GM12878 (cell line): ENCODE measurements around the gene FXYD4. TPM values are rescaled to one million over a fixed set of nuclear protein-coding genes. Genes with fewer than 3 reads are reported as not detected.

Experiments
- ATAC-seq: fragments of 200-7000 bp; cut with Tn5 transposase; 3 replicates; pipeline ENCODE4 v1.9.1; 2020; ENCODE audit warnings: mild to moderate bottlenecking, moderate library complexity
- BruUV-seq: library from RNA; stranded (reverse); fragments of 400-500 nt; replicated peaks from 2 replicates; lab custom pipeline; 2021; lab: Mats Ljungman, UMichigan
- CTCF ChIA-PET: fragments of 300-600 bp; sonication (Branson Sonifier 250); formaldehyde crosslinking; extraction: SDS; loops from one replicate; lab custom pipeline; 2021; ENCODE audit warnings: inconsistent platforms; lab: Yijun Ruan, JAX
- POLR2A ChIA-PET: fragments of 350-600 bp; formaldehyde crosslinking; extraction: SDS; loops from one replicate; lab custom pipeline; 2021; ENCODE audit warnings: inconsistent platforms; lab: Charles Lee
- RAD21 ChIA-PET: fragments of 300-600 bp; sonication (Branson Sonifier 250); formaldehyde crosslinking; loops from one replicate; lab custom pipeline; 2023; ENCODE audit warnings: antibody characterized with exemption; ENCODE audit not compliant: unreplicated experiment; lab: Charles Lee
- SMC1A ChIA-PET: fragments of 300-600 bp; sonication (Branson Sonifier 250); formaldehyde crosslinking; loops from one replicate; lab custom pipeline; 2023; ENCODE audit not compliant: unreplicated experiment, uncharacterized antibody; lab: Charles Lee
- DNase-seq: peaks from one replicate; pipeline ENCODE4 v3.0.0-alpha.2; 2011; ENCODE audit warnings: low read depth, low spot score
- FAIRE-seq: peaks from 3 replicates; lab custom pipeline; 2011; peaks lifted over from hg19 to GRCh38; lab: Jason Lieb, UNC
- H2AFZ ChIP-seq: 2 replicates; pipeline ENCODE4 v1.6.0; 2011; ENCODE audit warnings: low read depth, low read length, control low read depth; ENCODE audit not compliant: control insufficient read depth
- H3K27ac ChIP-seq: 2 replicates; pipeline ENCODE4 v1.5.1; 2011; ENCODE audit warnings: control low read depth; ENCODE audit not compliant: control insufficient read depth, insufficient read depth
- H3K27me3 ChIP-seq, 2 experiments: replicated peaks in 1 of 2; 2 replicates each; pipeline versions ENCODE4 v1.6.0 to v1.6.1; 2011; ENCODE audit warnings: low read length in 1 of 2; ENCODE audit not compliant: control insufficient read depth in 2 of 2, insufficient read depth in 2 of 2
- H3K36me3 ChIP-seq, 2 experiments: 2 replicates each; pipeline ENCODE4 v1.5.1; 2011; ENCODE audit warnings: low read length in 1 of 2; ENCODE audit not compliant: control insufficient read depth in 2 of 2, insufficient read depth in 2 of 2
- H3K4me1 ChIP-seq: 2 replicates; pipeline ENCODE4 v1.6.1; 2011; ENCODE audit warnings: mild to moderate bottlenecking, low read length, moderate library complexity, mixed read lengths; ENCODE audit not compliant: control insufficient read depth, insufficient read depth
- H3K4me2 ChIP-seq: 2 replicates; pipeline ENCODE4 v1.6.0; 2011; ENCODE audit warnings: control low read depth; ENCODE audit not compliant: control insufficient read depth, insufficient read depth
- H3K4me3 ChIP-seq: fragments of 200-600 bp; sonication (generic); 2 replicates; pipeline ENCODE4 v1.5.1; 2016
- H3K79me2 ChIP-seq: 2 replicates; pipeline ENCODE4 v1.6.0; 2011; ENCODE audit warnings: low read length; ENCODE audit not compliant: control insufficient read depth, insufficient read depth
- H3K9ac ChIP-seq: 2 replicates; pipeline ENCODE4 v1.8.0; 2011; ENCODE audit warnings: low read length, control low read depth, mixed read lengths; ENCODE audit not compliant: control insufficient read depth, insufficient read depth
- H3K9me3 ChIP-seq: replicated peaks from 3 replicates; pipeline ENCODE4 v1.5.1; 2011; ENCODE audit warnings: mild to moderate bottlenecking, low read length; ENCODE audit not compliant: control insufficient read depth, insufficient read depth
- H4K20me1 ChIP-seq: 2 replicates; pipeline ENCODE4 v1.6.0; 2011; ENCODE audit not compliant: control insufficient read depth, insufficient read depth
- GATAD2B ChIP-seq: fragments of 450-650 bp; conservative IDR thresholded peaks from 2 replicates; pipeline ENCODE4 v1.6.1; 2017; ENCODE audit warnings: low read depth, mild to moderate bottlenecking, moderate library complexity
- NFXL1 ChIP-seq: fragments of 450-650 bp; IDR thresholded peaks from 2 replicates; pipeline ENCODE4 v1.6.1; 2017; ENCODE audit warnings: antibody characterized with exemption, mild to moderate bottlenecking, borderline replicate concordance
- PAX8 ChIP-seq: fragments of 450-650 bp; IDR thresholded peaks from 2 replicates; pipeline ENCODE4 v1.6.1; 2017; ENCODE audit warnings: mild to moderate bottlenecking, moderate library complexity
- SIX5 ChIP-seq: IDR thresholded peaks from 2 replicates; pipeline ENCODE4 v1.6.1; 2011; ENCODE audit warnings: mild to moderate bottlenecking, low read depth, low read length, moderate library complexity; ENCODE audit not compliant: severe bottlenecking
- STAT1 ChIP-seq: fragments of 450-650 bp; conservative IDR thresholded peaks from 2 replicates; pipeline ENCODE4 v1.6.1; 2014; ENCODE audit warnings: antibody characterized with exemption, mild to moderate bottlenecking
- WGBS: methylation state at CpG from one replicate; pipeline ENCODE4 v1.1.6; 2016; ENCODE audit warnings: low lambda C conversion rate; ENCODE audit not compliant: insufficient replicate concordance, insufficient coverage; ENCODE audit errors: missing lambda C conversion rate; 5-methylcytosine and 5-hydroxymethylcytosine counted together
- in situ Hi-C: fragments of 300-500 bp; cut with MboI; formaldehyde crosslinking; loops from 9 replicates; pipeline ENCODE4 v1.14.3; 2018; ENCODE audit warnings: mixed read lengths
- intact Hi-C: fragments of 100-400 bp; cut with micrococcal nuclease; formaldehyde crosslinking; loops from one replicate; pipeline ENCODE4 v1.14.2; 2022; ENCODE audit not compliant: unreplicated experiment
- polyA plus RNA-seq, 11 experiments: library from polyadenylated mRNA; depleted of rRNA in 4 of 11; unstranded in 6 of 11; stranded (reverse) in 5 of 11; fragments of >200 nt; fragmentation: Nextera tagmentation in 4 of 11; fragmentation: Illumina TruSeq in 1 of 11; extraction: Ambion mirVana in 4 of 11; extraction: Trizol in 1 of 11; gene quantifications; 1 replicate in 1 of 11; 2 replicates in 10 of 11; pipeline versions ENCODE4 v1.2.1 to v1.2.3, GENCODE V29; 2011 to 2016; ENCODE audit warnings: inconsistent platforms in 2 of 11, missing spikeins in 2 of 11, low read depth in 1 of 11
- total RNA-seq, 4 experiments: library from RNA; depleted of rRNA in 3 of 4; stranded (reverse); fragments of >200 nt in 3 of 4; fragmentation: Illumina TruSeq in 1 of 4; extraction: Trizol in 1 of 4; gene quantifications; 2 replicates each; pipeline versions ENCODE4 v1.2.1 to v1.2.3, GENCODE V29; 2013 to 2021
- TF ChIP-seq, protein P1 (sequence below): fragments of 450-650 bp; formaldehyde crosslinking; IDR thresholded peaks from 2 replicates; pipeline ENCODE4 v1.5.0; 2022; ENCODE audit warnings: mild to moderate bottlenecking, missing genetic modification characterization
- TF ChIP-seq, protein P2 (sequence below): fragments of 450-650 bp; IDR thresholded peaks from 2 replicates; pipeline ENCODE4 v1.6.1; 2017; ENCODE audit warnings: mild to moderate bottlenecking, moderate library complexity
- TF ChIP-seq, protein P3 (sequence below), 3 experiments: IDR thresholded peaks in 2 of 3; conservative IDR thresholded peaks in 1 of 3; 2 replicates each; pipeline ENCODE4 v1.5.1; 2011; ENCODE audit warnings: low read depth in 3 of 3, low read length in 3 of 3, mild to moderate bottlenecking in 3 of 3, control low read depth in 2 of 3, moderate library complexity in 2 of 3, inconsistent platforms in 1 of 3, mixed read lengths in 1 of 3; ENCODE audit not compliant: control insufficient read depth in 2 of 3, insufficient read depth in 1 of 3; ENCODE audit errors: extremely low read depth in 1 of 3
- TF ChIP-seq, protein P4 (sequence below): fragments of 450-650 bp; IDR thresholded peaks from 2 replicates; pipeline ENCODE4 v1.6.1; 2016; ENCODE audit warnings: mild to moderate bottlenecking, moderate library complexity, borderline replicate concordance

The FXYD4 gene
- total and polyA plus RNA-seq, 10 of the 15 experiments (the other 5 are each of a cell fraction or from before 2014, with no cell fraction given): not detected

DNA sequence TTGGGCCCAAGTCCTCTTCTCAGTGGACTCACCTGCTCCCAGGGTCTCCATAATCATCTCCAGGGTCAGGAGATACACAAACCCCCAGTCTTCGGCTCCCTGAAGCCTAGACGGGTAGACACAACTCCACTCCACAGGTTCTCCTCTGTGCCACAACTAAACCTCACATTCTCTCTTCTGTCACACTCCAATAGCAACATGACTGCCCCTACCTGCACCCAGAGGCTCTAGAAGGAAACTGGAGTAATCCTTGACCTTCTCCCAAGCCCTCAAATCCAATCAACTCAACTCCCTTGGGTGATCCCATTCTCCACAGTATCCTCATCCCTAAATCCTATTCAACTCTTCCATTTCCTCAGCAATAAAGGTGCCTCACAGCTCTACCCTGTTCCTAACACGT, 21.3 kb downstream of the FXYD4 start:
- FAIRE-seq (no peak), DNase-seq (no peak), ATAC-seq (no peak)
- H3K27ac ChIP-seq: no peak overlapping the region
- H3K4me2 ChIP-seq: peak overlapping the region; percentile 20; the same call in 1 of the 2 replicates
- ChIA-PET POLR2A (interaction anchor here (1.3 kb wide), 1 partner anchor 61 kb away, joined by 4 read pairs; no protein-coding TSS in a partner anchor), RAD21 (no interaction called here), CTCF (no interaction called here), SMC1A (interaction anchor here (1.0 kb wide), 1 partner anchor 60 kb away, joined by 3 read pairs; no protein-coding TSS in a partner anchor)
- H4K20me1 ChIP-seq: peaks cover 20% of the 10 kb centered on the region
- no peaks in the 10 kb centered on the region for H3K9me3 ChIP-seq
- peaks cover 8% of the 10 kb centered on the region for H3K4me1 ChIP-seq
- peaks cover 77% of the 10 kb centered on the region for H3K79me2 ChIP-seq
- BruUV-seq: no TSS peak
- H3K4me3 ChIP-seq: no peak overlapping the region
- peaks cover 26 to 37% of the 10 kb centered on the region in 2 experiments for H3K36me3 ChIP-seq
- intact Hi-C loops (loop anchor here (10.0 kb wide), 1 partner anchor 758 kb away; the partner anchor contains the start of gene ZNF33B), in situ Hi-C loops (loop anchor here (25.0 kb wide), 2 partner anchors 105 to 605 kb away; partner anchors contain the start of gene BMS1)
- no peak overlapping the region for H3K9ac ChIP-seq
- no peaks in the 10 kb centered on the region for H3K27me3 ChIP-seq
- WGBS: 67% methylated on average over 3 of the region's 3 CpGs
- no peak overlapping the region for H2AFZ ChIP-seq
- TF ChIP-seq, protein P1, sequence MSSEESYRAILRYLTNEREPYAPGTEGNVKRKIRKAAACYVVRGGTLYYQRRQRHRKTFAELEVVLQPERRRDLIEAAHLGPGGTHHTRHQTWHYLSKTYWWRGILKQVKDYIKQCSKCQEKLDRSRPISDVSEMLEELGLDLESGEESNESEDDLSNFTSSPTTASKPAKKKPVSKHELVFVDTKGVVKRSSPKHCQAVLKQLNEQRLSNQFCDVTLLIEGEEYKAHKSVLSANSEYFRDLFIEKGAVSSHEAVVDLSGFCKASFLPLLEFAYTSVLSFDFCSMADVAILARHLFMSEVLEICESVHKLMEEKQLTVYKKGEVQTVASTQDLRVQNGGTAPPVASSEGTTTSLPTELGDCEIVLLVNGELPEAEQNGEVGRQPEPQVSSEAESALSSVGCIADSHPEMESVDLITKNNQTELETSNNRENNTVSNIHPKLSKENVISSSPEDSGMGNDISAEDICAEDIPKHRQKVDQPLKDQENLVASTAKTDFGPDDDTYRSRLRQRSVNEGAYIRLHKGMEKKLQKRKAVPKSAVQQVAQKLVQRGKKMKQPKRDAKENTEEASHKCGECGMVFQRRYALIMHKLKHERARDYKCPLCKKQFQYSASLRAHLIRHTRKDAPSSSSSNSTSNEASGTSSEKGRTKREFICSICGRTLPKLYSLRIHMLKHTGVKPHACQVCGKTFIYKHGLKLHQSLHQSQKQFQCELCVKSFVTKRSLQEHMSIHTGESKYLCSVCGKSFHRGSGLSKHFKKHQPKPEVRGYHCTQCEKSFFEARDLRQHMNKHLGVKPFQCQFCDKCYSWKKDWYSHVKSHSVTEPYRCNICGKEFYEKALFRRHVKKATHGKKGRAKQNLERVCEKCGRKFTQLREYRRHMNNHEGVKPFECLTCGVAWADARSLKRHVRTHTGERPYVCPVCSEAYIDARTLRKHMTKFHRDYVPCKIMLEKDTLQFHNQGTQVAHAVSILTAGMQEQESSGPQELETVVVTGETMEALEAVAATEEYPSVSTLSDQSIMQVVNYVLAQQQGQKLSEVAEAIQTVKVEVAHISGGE (CRISPR knock-in tag): no peak
- TF ChIP-seq NFXL1: no peak
- TF ChIP-seq SIX5: no peak
- TF ChIP-seq, protein P2, sequence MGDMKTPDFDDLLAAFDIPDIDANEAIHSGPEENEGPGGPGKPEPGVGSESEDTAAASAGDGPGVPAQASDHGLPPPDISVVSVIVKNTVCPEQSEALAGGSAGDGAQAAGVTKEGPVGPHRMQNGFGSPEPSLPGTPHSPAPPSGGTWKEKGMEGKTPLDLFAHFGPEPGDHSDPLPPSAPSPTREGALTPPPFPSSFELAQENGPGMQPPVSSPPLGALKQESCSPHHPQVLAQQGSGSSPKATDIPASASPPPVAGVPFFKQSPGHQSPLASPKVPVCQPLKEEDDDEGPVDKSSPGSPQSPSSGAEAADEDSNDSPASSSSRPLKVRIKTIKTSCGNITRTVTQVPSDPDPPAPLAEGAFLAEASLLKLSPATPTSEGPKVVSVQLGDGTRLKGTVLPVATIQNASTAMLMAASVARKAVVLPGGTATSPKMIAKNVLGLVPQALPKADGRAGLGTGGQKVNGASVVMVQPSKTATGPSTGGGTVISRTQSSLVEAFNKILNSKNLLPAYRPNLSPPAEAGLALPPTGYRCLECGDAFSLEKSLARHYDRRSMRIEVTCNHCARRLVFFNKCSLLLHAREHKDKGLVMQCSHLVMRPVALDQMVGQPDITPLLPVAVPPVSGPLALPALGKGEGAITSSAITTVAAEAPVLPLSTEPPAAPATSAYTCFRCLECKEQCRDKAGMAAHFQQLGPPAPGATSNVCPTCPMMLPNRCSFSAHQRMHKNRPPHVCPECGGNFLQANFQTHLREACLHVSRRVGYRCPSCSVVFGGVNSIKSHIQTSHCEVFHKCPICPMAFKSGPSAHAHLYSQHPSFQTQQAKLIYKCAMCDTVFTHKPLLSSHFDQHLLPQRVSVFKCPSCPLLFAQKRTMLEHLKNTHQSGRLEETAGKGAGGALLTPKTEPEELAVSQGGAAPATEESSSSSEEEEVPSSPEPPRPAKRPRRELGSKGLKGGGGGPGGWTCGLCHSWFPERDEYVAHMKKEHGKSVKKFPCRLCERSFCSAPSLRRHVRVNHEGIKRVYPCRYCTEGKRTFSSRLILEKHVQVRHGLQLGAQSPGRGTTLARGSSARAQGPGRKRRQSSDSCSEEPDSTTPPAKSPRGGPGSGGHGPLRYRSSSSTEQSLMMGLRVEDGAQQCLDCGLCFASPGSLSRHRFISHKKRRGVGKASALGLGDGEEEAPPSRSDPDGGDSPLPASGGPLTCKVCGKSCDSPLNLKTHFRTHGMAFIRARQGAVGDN: no peak
- TF ChIP-seq, protein P3, sequence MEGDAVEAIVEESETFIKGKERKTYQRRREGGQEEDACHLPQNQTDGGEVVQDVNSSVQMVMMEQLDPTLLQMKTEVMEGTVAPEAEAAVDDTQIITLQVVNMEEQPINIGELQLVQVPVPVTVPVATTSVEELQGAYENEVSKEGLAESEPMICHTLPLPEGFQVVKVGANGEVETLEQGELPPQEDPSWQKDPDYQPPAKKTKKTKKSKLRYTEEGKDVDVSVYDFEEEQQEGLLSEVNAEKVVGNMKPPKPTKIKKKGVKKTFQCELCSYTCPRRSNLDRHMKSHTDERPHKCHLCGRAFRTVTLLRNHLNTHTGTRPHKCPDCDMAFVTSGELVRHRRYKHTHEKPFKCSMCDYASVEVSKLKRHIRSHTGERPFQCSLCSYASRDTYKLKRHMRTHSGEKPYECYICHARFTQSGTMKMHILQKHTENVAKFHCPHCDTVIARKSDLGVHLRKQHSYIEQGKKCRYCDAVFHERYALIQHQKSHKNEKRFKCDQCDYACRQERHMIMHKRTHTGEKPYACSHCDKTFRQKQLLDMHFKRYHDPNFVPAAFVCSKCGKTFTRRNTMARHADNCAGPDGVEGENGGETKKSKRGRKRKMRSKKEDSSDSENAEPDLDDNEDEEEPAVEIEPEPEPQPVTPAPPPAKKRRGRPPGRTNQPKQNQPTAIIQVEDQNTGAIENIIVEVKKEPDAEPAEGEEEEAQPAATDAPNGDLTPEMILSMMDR (IDR thresholded peaks at IDR 0.05 in 2 of 3, conservative IDR thresholded peaks at IDR 0.05 in 1 of 3; ENCODE audit: control insufficient read depth in 2 of 3, extremely low read depth in 1 of 3, insufficient read depth in 1 of 3, low read depth in 3 of 3, low read length in 3 of 3): no peak
- TF ChIP-seq, protein P4, sequence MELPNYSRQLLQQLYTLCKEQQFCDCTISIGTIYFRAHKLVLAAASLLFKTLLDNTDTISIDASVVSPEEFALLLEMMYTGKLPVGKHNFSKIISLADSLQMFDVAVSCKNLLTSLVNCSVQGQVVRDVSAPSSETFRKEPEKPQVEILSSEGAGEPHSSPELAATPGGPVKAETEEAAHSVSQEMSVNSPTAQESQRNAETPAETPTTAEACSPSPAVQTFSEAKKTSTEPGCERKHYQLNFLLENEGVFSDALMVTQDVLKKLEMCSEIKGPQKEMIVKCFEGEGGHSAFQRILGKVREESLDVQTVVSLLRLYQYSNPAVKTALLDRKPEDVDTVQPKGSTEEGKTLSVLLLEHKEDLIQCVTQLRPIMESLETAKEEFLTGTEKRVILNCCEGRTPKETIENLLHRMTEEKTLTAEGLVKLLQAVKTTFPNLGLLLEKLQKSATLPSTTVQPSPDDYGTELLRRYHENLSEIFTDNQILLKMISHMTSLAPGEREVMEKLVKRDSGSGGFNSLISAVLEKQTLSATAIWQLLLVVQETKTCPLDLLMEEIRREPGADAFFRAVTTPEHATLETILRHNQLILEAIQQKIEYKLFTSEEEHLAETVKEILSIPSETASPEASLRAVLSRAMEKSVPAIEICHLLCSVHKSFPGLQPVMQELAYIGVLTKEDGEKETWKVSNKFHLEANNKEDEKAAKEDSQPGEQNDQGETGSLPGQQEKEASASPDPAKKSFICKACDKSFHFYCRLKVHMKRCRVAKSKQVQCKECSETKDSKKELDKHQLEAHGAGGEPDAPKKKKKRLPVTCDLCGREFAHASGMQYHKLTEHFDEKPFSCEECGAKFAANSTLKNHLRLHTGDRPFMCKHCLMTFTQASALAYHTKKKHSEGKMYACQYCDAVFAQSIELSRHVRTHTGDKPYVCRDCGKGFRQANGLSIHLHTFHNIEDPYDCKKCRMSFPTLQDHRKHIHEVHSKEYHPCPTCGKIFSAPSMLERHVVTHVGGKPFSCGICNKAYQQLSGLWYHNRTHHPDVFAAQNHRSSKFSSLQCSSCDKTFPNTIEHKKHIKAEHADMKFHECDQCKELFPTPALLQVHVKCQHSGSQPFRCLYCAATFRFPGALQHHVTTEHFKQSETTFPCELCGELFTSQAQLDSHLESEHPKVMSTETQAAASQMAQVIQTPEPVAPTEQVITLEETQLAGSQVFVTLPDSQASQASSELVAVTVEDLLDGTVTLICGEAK: no peak
- no peak for TF ChIP-seq GATAD2B
- TF ChIP-seq STAT1: no peak
- no peak for TF ChIP-seq PAX8
